Measurements from ENCODE around the gene NTMT1.
"Not testable (repeated sequence)": the region's sequence is repeated elsewhere in the genome, so short reads cannot be mapped to it uniquely, and the experiment has no call there.

The NTMT1 gene

GRCh38 chr9:129656795-129657390 is 30.9 kb downstream of the NTMT1 start:
- DNase-seq (ENCODE audit: low read depth): no peak
- TF ChIP-seq CTCF (conservative IDR thresholded peaks at IDR 0.05; ENCODE audit: low read depth, low read length): no peak
- no peak overlapping the region for H3K4me3 ChIP-seq (ENCODE audit: low read length)

DNA sequence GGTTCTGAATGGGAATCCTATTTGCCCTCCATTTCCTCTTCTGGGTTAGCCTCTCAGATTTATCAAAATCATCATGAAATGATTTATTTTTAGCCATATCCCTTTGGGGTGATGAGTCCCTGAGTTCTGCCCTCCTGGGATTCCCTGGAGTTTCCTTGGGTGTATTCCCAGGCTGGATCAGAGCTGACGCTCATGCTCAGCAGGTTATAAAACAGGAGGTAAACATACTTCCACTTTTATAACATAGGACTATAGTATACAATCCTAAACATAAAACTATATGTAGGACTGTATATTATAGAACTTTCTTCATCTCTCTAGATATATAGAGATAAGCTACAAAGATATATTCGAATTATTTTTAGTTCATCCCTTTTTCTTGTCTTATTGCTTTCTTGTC is 35.1 kb downstream of the NTMT1 start:
- no peak for DNase-seq (ENCODE audit: low read depth)
- H3K4me3 ChIP-seq (ENCODE audit: low read length): no peak overlapping the region
- TF ChIP-seq CTCF (conservative IDR thresholded peaks at IDR 0.05; ENCODE audit: low read depth, low read length): no peak

DNA sequence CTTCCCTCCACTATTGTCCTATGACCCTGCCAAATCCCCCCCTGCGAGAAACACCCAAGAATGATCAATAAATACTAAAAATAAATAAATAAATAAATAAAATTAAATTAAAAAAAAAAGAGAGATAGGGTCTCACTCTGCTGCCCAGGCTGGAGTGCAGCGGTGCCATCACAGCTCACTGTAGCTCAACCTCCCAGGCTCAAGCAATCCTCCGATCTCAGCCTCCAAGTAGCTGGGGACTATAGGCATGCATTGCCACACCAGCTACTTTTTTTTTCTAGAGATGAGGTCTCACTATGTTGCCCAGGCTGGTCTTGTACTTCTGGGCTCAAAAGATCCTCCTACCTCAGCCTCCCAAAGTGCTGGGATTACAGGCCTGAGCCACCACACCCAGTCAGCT is 36.3 kb downstream of the NTMT1 start:
- not testable (repeated sequence) for DNase-seq (ENCODE audit: low read depth); H3K4me3 ChIP-seq (ENCODE audit: low read length)

DNA sequence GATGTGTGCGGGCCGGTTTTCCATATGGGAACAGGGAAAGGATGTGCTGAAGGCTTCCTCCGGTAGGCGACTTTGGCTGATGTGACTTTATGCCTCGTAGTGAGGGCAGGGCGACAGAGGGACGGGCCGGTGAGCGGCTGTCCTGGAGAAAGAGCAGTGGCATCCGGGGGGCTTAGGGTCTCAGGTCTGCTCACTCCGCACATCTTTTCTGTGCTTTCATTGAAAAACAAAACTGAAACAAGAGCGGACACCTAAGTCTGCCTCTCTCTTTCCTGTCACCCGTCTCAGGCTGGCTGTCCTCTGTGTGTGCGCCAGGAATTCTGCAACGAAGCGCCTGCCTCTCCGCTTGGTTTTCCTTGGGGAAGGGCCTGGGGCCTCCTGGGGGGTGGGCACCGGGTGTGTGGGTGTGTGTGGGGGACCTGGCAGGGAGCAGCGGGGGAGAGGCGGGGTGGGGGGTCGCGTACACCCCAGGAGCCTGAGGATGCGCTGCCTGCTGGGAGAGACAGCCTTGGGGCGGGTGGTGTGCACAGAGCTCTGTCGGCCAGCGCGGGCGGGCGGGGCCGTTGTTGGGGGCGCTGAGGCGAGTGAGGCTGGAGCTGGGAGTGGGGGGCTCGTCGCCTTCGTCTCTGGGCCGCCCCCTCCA is 38.9 kb downstream of the NTMT1 start:
- no peak overlapping the region for H3K4me3 ChIP-seq (ENCODE audit: low read length)
- no peak for TF ChIP-seq CTCF (conservative IDR thresholded peaks at IDR 0.05; ENCODE audit: low read depth, low read length)
- no peak for DNase-seq (ENCODE audit: low read depth)

DNA sequence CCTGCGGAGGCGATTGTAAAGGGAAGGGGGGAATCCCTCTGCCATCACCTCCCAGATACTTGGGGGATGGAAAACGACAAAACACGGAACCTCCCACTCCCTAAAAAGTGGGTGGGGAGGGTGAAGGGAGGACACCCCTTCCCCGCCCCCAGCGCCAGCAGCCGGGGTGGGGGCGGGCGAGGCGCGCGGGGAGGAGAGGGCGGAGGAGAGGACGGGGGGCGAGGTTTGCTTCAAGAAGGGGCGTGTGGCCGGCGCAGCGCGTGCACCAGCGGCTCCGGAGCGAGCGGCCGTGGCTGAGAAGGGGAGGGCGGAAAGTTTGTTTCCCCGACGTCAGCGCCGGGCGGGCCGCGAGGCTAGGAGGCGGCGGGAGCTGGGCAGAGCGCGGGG is 39.4 kb downstream of the NTMT1 start, which contains the start of gene PRRX2:
TSS of gene PRRX2 (plus strand) at position 259 of the 387 bp plus-strand sequence. CDS start 221 bp downstream, outside the sequence.
- no peak for DNase-seq (ENCODE audit: low read depth)
- no peak within 1 kb of the TSS for H3K4me3 ChIP-seq (ENCODE audit: low read length)
- no peak for TF ChIP-seq CTCF (conservative IDR thresholded peaks at IDR 0.05; ENCODE audit: low read depth, low read length)

DNA sequence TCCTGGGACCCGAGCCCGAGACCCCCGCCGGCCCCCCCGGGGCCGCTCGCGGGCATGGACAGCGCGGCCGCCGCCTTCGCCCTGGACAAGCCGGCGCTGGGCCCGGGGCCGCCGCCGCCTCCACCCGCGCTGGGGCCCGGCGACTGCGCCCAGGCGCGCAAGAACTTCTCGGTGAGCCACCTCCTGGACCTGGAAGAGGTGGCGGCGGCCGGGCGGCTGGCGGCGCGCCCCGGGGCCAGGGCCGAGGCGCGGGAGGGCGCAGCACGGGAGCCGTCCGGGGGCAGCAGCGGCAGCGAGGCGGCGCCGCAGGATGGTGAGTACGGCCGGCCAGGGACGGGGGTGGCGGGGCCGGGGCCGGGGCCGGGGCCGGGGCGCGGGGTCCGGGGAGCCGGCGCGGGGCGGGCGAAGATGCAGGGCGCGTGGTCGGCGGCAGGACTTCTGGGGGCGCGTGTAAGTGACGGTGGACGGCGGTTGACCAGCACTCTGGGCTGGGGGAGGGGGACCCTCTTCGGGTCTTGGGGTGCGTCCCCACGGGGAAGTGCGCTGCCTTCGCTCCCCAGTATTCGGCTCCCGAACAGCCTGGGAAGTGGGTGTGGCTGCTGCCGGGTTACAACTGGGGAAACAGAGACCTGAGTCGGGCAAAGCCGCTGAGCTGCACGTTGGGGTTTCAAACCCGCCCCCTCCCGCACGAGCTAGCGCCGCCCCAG is 40.0 kb downstream of the NTMT1 start:
- TF ChIP-seq CTCF (conservative IDR thresholded peaks at IDR 0.05; ENCODE audit: low read depth, low read length): no peak
- H3K4me3 ChIP-seq (ENCODE audit: low read length): no peak overlapping the region
- DNase-seq (ENCODE audit: low read depth): no peak

- H3K4me3 ChIP-seq (ENCODE audit: low read length): no peak overlapping the region
- no peak for DNase-seq (ENCODE audit: low read depth)
- TF ChIP-seq CTCF (conservative IDR thresholded peaks at IDR 0.05; ENCODE audit: low read depth, low read length): no peak
Measured at GRCh38 chr9:129666575-129666974, 40.6 kb downstream of the NTMT1 start.
